C4-2B (cell line): ENCODE measurements around the gene PIK3AP1.
"Not testable (repeated sequence)": the region's sequence is repeated elsewhere in the genome, so short reads cannot be mapped to it uniquely, and the experiment has no call there.

Source experiments
- H3K27ac ChIP-seq: fragments of 450-650 bp; 2 replicates; pipeline ENCODE4 v1.5.1; 2017
- CTCF ChIP-seq: fragments of 450-650 bp; conservative IDR thresholded peaks from 2 replicates; pipeline ENCODE4 v1.5.1; 2017; ENCODE audit warnings: mild to moderate bottlenecking
- ZFX ChIP-seq: fragments of 450-650 bp; IDR thresholded peaks from 2 replicates; pipeline ENCODE4 v1.6.1; 2017

The PIK3AP1 gene

GRCh38 chr10:96700374-96701099 is 19.8 kb downstream of the PIK3AP1 start:
- TF ChIP-seq CTCF (no peak), ZFX (no peak)
- no peak overlapping the region for H3K27ac ChIP-seq

GRCh38 chr10:96699613-96700012 is 20.7 kb downstream of the PIK3AP1 start:
- no peak overlapping the region for H3K27ac ChIP-seq
- no peak for TF ChIP-seq ZFX
- TF ChIP-seq CTCF: no peak

- H3K27ac ChIP-seq: not testable (repeated sequence)
Observed at GRCh38 chr10:96698305-96698704, 22.0 kb downstream of the PIK3AP1 start.

GRCh38 chr10:96697438-96697837 is 22.9 kb downstream of the PIK3AP1 start:
- H3K27ac ChIP-seq: no peak overlapping the region
- TF ChIP-seq CTCF: no peak
- TF ChIP-seq ZFX: no peak

- no peak for TF ChIP-seq ZFX
- no peak for TF ChIP-seq CTCF
- no peak overlapping the region for H3K27ac ChIP-seq
Observed at GRCh38 chr10:96696845-96697425, 23.4 kb downstream of the PIK3AP1 start.

- H3K27ac ChIP-seq: no peak overlapping the region
Observed at GRCh38 chr10:96695975-96696634, 24.2 kb downstream of the PIK3AP1 start.

GRCh38 chr10:96695366-96695765 is 24.9 kb downstream of the PIK3AP1 start:
- H3K27ac ChIP-seq: no peak overlapping the region
- TF ChIP-seq CTCF: no peak

More at GRCh38 chr10:96695975-96696634, 24.2 kb downstream of the PIK3AP1 start:
- TF ChIP-seq CTCF (no peak), ZFX (no peak)

GRCh38 chr10:96693431-96693830 is 26.9 kb downstream of the PIK3AP1 start:
- no peak for TF ChIP-seq CTCF
- TF ChIP-seq ZFX: no peak
- H3K27ac ChIP-seq: no peak overlapping the region
